Stimulated activated CD4-positive, alpha-beta T cell treated with anti-CD3 and anti-CD28 coated beads, Interleukin-12 subunit alpha, Interleukin-12 subunit beta, amount 100 ng/mL, for 48 hours (primary cell): ENCODE measurements around the gene SYT2.

Experiments used
- DNase-seq, 3 donors: peaks; one replicate each; pipeline ENCODE4 v3.0.0-alpha.2; 2020; ENCODE audit warnings: low read depth in 2 of 3, low spot score in 1 of 3

SYT2 gene

DNA sequence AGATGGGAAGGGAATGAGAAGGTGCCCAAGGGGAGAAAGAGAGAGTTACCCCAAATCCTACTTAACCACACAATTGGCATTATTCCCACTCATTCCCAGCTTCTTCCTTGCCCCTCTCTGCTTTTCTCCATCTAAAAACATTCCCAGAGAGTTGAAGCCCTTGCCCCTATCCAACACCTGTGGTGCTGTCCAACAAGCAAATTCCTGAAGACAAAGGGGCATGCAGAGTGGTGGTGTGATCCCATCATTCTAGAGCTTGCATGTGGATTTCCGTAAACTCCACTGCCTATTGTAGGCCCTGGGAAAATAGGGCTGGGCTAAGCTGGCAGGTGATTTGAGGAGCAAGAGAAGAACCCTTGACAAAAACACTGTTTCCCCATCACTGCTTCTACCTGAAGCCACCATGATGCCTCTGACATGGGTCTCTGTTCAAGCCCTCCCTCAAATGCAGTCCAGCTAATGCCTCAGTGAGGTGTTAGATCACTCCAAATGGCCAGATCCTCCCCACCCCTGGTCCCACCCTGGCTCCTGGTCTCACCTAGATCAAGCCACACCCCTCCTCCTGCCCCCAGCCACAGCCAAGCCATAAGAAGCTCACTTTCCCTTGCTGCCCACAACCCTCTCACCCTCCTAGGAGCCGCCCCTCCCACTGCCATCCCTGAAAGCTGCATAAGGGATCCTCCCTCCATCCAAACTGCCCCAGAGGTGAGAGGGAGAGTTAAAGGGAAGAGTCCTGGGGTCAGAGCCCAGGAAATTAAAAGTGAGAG is 29.5 kb downstream of the SYT2 start:
- no peak for DNase-seq

GRCh38 chr1:202679406-202680177 is 30.7 kb downstream of the SYT2 start:
- DNase-seq, result no peak

DNA sequence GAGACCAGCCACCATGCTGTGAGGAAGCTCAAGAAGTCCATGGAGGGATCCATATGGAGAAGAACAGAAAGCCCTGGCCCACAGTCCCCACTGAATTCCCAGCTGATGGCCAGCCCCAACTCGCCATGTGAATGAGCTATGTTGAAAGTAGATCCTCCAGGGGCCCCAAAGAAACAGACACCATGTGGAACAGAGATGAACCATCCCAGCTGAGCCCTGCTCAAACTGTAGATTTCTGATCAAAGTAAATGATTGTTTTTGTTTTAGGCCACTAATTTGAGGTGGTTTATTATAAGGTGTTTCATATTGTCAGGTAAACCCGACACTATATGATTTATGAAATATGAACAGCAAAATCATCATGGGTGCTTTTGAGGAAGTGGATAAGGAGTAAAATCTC is 32.8 kb downstream of the SYT2 start:
- DNase-seq, result no peak

- no peak for DNase-seq
Observed at GRCh38 chr1:202673531-202673930, 36.7 kb downstream of the SYT2 start.

GRCh38 chr1:202671399-202671798 is 38.9 kb downstream of the SYT2 start:
- DNase-seq, result no peak

DNA sequence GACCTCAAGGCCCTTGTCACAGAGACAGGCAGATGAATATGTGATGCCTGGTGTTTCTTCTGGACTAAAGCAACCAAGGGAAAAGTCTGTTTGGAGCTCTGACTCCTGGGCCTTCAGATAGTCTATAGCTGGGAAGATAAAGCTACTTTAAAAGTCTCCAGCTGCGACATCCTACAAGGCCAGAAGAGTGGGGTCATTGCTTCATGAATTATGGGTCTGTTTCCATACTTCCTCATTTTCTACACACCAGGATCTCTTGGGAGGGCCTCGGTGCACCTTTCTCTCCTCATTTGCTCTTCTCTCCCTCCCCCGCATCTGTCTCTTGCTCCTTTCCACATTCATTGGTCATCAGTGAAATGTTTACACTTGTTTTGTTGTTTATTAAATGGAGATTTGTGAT is 44.8 kb downstream of the SYT2 start:
- DNase-seq, result no peak

DNA sequence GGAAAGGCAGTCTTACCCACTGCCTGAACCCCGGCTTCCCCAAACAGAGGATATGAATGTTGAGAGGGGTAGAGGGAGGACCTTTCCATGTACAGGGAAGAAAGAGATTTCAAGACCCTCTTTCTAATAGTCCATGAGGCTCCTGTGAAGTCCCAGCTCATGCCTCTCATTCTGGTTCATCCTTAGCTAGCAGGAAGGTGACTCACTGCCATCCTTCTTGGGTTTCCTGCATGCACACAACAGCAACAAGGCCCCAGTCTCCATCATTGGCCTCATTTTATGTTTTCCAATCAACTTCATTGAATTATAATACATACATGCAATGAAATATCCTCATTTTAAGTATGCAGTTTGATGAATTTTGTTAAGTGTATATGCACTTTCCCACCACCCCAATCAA is 46.2 kb downstream of the SYT2 start:
- no peak for DNase-seq

DNA sequence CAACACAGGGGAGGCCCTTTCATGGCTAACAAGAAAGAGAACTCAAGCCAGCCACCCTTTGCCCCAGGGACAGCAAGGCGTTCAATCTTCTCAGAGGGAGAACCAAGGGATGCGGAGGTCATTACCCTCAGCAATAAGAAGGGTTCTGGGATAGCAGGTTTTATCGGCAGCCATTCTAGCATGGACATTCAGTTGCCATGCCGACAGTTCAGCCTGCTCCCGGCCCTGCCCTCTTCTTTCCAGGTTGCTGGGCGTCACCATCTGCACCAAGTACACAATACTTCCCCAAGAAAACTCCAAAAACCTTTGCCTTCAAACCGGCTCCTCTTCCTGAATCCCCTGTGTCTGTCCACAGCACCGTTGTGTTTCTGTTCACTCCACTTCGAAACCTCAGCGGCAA is 47.1 kb downstream of the SYT2 start:
- no peak for DNase-seq

- DNase-seq, result no peak
Observed at GRCh38 chr1:202662081-202662480, 48.2 kb downstream of the SYT2 start.

DNA sequence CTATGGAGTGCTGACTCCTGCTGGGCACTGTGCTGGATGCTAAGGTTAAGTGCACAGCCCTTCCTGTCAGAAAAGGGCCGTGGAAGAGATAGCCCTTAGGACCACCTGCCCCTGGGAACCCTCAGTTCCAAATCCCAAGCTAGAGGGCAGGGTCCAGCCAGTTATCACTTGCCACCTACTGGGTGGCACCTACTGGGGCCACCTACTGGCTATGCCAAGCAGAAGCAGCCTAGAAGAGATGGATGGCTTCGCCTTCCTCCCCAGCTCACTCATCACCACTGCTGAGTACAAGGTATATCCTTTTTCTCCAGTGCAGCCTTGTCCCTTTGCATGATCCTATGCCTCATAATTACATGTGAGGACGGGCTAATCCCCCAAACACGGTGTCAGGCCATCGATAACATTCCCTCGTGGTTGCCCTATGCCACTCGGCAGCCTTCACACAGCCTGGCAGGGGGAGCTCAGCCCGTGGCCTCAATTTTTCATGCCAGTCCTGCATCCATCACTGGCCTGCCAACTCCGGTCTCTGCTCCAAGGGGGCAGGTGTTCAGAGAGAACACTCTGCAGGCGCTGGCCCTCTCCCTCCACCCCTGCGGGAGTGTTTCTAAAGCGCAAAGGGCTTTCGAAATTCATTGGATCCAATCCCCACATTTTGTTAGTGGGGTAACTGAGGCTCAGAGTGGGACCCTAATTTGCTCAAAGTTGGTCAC is 49.0 kb downstream of the SYT2 start:
- DNase-seq, result no peak

GRCh38 chr1:202659974-202660373 is 50.3 kb downstream of the SYT2 start:
- no peak for DNase-seq

DNA sequence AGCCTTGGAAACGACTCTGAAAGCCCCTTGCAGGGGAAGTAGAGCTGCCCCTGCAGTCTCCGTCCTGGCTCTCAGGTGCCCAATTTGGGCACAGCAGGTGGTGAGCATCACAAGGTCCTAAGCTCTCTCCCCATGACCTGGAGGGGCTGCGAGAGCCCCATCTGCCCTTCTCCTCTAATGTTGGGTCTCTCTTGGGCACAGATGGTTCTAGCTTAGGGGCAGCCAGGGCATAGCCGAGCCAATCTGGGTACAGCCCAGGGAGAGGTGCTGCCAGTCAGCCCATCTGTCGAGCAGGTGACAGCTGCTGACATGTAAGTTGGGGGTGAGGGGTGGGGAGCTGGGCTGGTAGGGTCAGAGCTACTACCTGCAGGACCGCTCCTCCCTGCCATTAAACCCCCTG is 50.7 kb downstream of the SYT2 start:
- DNase-seq, result no peak

DNA sequence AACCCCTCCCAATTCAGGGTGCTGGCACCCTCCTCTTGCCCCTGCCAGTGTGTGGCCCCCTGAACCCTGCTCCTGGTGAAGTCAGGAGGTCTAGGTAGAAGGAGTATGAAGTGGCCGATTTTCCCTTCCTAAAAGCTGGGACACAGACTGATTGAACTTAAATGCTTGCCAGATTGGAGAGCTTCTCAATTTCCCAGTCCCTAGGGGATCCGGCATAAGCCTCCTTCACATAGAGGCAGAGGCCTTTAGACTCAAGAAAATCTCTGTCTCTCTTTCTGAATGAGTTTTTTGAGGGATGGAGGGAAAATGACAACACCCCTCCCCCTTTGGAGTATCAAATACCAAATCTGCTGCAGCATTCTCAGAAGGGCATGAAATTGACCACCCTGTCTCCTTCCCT is 51.5 kb downstream of the SYT2 start:
- no peak for DNase-seq

DNA sequence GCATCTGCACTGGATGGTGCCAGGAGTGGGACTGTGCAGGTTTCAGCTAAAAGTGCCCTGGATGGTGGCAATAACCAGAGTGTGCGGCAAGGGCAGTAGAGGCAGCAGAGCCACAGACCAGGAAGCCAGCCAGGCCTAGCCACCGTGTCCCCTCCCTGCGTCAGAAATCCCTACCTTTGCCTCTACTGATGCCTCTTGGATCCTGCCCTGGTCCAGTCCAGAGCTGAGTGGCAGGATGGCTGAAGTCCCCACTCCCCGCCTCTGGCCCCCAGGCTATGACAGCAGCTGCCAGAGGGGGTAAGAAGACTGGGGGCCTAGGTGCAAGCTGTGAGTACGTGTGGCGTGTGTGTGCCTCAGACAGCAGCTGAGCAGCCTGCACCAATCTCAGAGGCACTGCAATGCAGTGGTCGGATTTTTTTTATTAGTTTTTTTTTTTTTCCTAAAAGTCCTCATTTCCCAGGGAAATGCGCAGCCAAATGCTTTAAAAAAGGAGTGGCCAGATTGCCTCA is 51.9 kb downstream of the SYT2 start:
- DNase-seq, result no peak

DNA sequence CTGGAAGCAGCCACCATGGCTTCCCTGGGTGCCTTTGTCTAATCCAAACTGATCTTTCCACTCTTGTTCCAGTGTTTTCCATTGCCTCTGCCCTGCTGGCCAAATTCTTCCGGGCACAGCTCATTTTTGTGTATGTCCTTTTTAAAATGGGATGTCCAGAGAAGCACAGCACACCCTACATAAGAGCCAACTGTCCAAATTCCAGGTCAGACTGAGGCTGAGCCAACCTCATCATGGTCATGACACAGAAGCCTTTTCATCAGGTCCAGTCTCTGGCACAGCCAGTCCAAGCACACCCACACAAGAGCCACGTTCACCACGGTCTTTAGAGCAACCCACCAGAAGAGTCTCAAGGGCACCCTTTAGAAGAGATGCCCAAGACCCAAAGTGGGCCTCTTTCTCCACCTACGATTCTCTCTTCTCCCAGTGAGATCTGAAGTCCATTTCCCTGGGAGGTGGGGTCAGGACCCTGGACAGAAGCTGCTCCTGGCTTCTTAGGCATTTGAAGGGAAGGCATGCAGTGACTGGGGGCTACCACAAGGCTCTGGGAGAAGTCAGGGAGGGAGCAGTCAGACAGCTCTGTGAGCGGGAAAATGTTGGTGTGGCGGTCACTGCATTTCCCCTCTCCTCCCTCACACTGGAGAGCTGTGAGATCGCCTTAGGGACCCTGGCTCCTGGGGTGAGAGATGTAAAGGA is 53.2 kb downstream of the SYT2 start:
- DNase-seq, result no peak

- no peak for DNase-seq
Observed at GRCh38 chr1:202656057-202656456, 54.2 kb downstream of the SYT2 start.

DNA sequence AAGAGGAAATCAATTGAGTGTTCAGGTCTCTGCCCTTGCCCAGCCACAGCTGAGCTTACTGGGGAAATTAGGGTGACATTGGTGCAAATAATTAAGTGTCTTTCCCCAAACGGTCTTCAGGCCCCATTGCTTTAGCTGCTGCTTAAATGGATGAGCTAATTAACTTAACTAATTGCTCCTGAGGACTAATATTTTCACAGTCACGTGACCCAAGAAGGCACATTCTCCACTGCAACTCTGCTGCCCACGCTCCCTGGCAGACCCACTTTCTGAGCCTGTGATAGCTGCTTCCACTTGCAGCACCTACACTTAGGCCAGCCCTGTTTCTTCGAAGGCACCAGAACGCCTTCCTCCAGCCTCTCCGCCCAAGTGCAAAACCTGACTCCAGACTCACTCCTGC is 56.2 kb downstream of the SYT2 start:
- no peak for DNase-seq

DNA sequence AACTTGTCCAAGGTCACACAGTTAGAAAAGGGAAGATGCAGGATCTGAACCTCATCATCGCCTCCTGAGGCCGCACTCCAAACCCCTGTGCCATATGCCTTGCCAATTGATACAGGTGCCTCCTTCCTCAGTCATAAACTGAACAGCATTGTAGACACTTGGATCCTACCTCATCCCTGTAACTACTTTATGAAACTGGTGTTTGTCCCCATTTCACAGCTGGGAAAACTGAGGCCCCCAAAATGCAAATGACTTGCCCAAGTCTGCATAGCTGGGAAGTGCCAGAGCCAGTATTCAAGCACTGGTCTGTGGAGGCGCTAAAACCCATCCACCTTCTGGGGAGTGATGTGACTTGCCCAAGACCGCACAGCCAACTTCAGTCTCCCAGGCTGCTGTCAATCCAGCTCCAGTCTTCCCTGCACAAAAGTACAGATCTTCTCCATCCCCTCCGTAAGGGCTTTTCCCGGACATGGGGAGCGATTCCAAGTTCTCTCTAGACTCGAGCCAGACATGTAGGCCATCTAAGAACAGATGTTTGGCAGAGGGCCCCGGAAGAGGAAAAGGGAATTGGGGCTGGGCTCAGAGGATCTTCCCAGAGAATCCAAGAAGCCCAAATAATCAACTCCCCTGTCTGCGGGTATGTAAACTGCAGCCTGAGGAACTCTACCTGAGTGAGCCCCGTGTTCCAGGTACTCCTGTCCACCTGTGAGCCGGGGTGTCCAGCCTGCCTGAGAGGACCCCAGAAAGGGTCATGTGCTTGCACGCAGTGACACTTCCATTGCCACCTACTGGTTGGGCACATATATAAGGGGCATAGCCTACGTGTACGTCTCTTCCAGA is 60.5 kb downstream of the SYT2 start:
- no peak for DNase-seq

DNA sequence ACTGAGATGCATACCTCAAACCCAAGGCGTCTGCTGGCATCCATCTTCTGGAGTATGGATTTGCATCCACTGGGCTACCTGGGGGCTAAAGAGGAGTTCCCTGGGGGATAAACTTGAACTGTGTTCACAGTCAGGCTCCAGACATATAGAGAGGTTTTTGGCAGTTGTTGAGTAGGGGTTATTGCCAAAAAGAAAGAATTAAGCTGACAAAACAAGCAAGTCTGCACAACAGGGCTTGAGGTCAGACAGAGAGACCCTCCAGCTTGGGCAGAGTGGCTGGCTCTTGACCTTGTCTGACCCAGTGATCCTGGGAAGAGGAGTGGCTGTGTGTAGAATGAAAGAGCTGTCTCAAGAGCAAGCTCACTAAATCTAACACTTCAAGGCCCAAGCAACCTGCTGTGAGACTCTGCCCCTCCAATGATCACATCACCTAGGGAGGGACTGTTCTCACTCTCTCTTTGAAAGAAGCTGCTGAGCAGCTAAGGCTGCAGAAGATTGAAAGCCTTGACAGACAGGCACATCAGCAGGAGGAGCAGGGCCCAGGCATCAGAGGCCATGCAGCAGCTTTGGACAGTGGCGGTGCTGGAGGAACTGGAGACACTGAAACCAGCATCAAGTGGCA is 61.5 kb downstream of the SYT2 start:
- no peak for DNase-seq

DNA sequence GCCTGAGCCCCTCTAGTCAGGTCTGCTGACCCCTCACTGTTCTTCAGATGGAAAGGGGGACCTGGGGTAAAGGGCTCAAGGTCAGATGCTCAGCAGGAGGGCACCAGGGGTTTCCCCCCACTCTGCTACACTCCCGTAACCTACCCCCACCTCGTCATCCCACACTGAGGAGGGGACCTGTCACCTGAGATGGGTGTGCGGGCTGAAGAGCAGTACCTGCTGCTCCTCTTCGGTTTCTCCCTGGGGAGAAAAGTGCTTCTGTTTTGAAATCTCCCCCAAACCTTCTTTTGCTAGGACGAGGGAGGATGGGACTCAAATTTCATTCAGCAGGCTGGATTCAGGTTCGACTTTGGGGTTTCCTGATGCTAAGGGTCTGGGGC is 65.2 kb downstream of the SYT2 start:
- DNase-seq, result no peak
